ENCODE data around the gene AKT3. TPM values are rescaled to one million over a fixed set of nuclear protein-coding genes. Genes with fewer than 3 reads are reported as not detected.

The AKT3 gene
- total RNA-seq, 1 donor from 2014 or later = 169 TPM

DNA sequence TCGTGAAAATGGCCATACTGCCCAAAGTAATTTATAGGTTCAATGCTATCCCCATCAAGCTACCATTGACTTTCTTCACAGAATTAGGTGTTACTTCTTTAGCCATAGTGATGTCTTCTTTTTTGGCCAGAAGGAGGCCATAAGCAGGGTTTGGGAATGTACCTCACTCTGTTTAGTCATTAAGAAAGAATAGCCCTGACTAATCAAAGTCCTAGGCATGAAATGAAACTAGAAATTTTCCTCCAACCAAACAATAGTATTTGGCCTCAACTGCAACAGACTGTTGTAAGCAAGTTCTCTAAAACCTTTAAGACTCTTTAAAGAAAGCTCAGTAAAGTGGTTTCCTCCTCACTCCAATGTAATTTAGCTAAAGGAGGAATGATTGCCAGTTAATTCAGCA lies 163.9 kb downstream of the AKT3 start:
- no peaks in the 10 kb centered on the region for H3K4me1 Mint-ChIP-seq (ENCODE audit: low read depth, unreplicated experiment)
- H3K27me3 Mint-ChIP-seq (ENCODE audit: unreplicated experiment) = peaks cover under 1% of the 10 kb centered on the region

DNA sequence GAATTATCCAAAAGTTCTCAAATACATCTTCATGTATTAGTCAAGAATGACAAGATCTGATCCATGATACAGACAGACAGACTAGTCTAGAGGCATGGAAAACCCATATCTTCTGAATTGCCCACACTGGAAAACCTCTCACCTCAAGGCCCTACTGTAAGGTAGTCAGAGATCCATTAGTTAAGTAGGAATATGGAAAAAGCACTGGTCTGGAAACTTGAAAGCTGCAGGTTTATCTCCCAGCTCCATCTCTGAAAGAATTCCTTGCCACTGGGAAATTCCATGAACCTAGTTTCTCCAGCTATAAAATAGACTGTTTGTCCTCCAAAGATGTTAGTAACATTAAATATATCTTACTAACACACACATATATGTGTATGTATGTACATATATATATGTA lies 169.2 kb downstream of the AKT3 start:
- Mint-ChIP-seq H3K4me3 (ENCODE audit: unreplicated experiment) (no peak overlapping the region), H3K4me1 (ENCODE audit: low read depth, unreplicated experiment) (no peaks in the 10 kb centered on the region), H3K36me3 (ENCODE audit: unreplicated experiment) (no peaks in the 10 kb centered on the region), H3K9me3 (ENCODE audit: unreplicated experiment) (peaks cover 1% of the 10 kb centered on the region), H3K27ac (ENCODE audit: unreplicated experiment) (no peak overlapping the region), H3K27me3 (ENCODE audit: unreplicated experiment) (no peaks in the 10 kb centered on the region)
- DNase-seq = no peak
- TF ChIP-seq, protein P1, sequence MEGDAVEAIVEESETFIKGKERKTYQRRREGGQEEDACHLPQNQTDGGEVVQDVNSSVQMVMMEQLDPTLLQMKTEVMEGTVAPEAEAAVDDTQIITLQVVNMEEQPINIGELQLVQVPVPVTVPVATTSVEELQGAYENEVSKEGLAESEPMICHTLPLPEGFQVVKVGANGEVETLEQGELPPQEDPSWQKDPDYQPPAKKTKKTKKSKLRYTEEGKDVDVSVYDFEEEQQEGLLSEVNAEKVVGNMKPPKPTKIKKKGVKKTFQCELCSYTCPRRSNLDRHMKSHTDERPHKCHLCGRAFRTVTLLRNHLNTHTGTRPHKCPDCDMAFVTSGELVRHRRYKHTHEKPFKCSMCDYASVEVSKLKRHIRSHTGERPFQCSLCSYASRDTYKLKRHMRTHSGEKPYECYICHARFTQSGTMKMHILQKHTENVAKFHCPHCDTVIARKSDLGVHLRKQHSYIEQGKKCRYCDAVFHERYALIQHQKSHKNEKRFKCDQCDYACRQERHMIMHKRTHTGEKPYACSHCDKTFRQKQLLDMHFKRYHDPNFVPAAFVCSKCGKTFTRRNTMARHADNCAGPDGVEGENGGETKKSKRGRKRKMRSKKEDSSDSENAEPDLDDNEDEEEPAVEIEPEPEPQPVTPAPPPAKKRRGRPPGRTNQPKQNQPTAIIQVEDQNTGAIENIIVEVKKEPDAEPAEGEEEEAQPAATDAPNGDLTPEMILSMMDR (IDR thresholded peaks at IDR 0.05; ENCODE audit: partially characterized antibody, unreplicated experiment) = no peak

More for the DNA sequence above, 163.9 kb downstream of the AKT3 start:
- Mint-ChIP-seq H3K36me3 (ENCODE audit: unreplicated experiment) (peaks cover under 1% of the 10 kb centered on the region), H3K4me3 (ENCODE audit: unreplicated experiment) (no peak overlapping the region), H3K9me3 (ENCODE audit: unreplicated experiment) (peaks cover 1% of the 10 kb centered on the region), H3K27ac (ENCODE audit: unreplicated experiment) (no peak overlapping the region)
- TF ChIP-seq, protein P1 (IDR thresholded peaks at IDR 0.05; ENCODE audit: partially characterized antibody, unreplicated experiment) = no peak
- DNase-seq = no peak

DNA sequence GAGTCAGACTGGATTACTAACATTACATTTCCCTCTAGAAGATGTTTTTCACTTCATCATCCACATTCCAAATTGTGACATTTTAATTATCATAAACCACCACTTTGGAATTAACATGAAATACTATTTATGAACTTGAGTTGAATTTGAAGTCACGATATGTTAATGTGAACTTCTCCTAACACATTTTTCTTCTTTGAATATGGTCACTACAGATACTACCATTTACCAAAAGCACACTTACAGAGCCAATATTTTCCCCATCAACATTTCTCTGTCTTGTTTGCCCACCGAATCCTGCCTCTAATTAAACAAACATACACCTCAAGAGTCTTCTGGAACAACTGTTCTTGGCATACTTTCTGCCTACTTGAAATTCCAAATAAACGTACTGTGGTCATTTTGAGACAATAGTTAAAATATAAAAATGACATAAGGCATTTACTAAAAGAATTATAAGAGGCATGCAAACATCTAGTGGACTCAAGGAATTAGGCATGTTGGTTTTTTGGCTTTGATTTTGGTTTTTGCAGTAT lies 177.4 kb downstream of the AKT3 start:
- no peak overlapping the region for H3K27ac Mint-ChIP-seq (ENCODE audit: unreplicated experiment)
- H3K9me3 Mint-ChIP-seq (ENCODE audit: unreplicated experiment) = peaks cover 5% of the 10 kb centered on the region
- H3K4me3 Mint-ChIP-seq (ENCODE audit: unreplicated experiment) = no peak overlapping the region
- H3K27me3 Mint-ChIP-seq (ENCODE audit: unreplicated experiment) = no peaks in the 10 kb centered on the region
- peaks cover 3% of the 10 kb centered on the region for H3K4me1 Mint-ChIP-seq (ENCODE audit: low read depth, unreplicated experiment)
- peaks cover 7% of the 10 kb centered on the region for H3K36me3 Mint-ChIP-seq (ENCODE audit: unreplicated experiment)
- DNase-seq = no peak
- TF ChIP-seq, protein P1 (IDR thresholded peaks at IDR 0.05; ENCODE audit: partially characterized antibody, unreplicated experiment) = no peak

DNA sequence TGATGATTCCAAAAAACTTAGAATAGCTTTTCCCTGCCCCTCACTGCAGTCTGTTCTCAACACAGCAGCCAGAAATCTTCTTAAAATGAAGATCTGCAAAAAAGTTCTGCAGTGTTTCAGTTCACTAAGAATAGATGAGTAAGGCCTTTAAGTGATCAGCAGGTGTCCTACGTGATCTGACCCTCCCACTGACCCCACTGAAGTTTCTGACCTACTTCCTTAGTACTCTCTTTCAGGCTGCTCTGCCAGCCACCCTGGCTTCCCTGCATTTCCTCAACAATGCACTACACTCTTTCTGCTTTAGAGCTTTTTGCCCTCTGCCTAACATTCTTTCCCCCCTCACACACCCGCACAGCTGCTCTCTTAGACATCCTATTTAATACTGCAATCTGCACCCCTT lies 182.5 kb downstream of the AKT3 start:
- peaks cover 2% of the 10 kb centered on the region for H3K27me3 Mint-ChIP-seq (ENCODE audit: unreplicated experiment)
- H3K4me1 Mint-ChIP-seq (ENCODE audit: low read depth, unreplicated experiment) = peaks cover 3% of the 10 kb centered on the region
- TF ChIP-seq, protein P1 (IDR thresholded peaks at IDR 0.05; ENCODE audit: partially characterized antibody, unreplicated experiment) = no peak
- peaks cover 5% of the 10 kb centered on the region for H3K9me3 Mint-ChIP-seq (ENCODE audit: unreplicated experiment)
- DNase-seq = no peak
- H3K27ac Mint-ChIP-seq (ENCODE audit: unreplicated experiment) = no peak overlapping the region
- H3K4me3 Mint-ChIP-seq (ENCODE audit: unreplicated experiment) = no peak overlapping the region
- H3K36me3 Mint-ChIP-seq (ENCODE audit: unreplicated experiment) = peaks cover 13% of the 10 kb centered on the region

DNA sequence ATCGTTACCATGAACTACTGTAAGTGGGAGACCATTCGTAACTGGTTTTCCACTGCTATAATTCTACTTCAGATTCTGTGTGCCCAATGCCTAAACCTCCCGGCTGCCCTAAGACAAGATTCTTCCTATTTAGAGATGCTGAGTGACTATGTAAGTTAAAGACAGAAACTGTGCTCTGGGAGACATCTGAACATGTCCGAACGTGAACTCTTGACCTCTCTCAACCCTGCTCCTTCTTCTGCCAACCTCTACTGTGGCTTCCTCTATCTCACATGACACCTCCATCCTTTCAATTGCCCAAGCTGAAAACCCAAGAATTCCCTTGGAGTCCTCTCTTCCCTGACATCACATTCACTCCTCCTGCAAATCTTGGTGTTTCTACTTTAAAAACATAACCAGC lies 182.9 kb downstream of the AKT3 start:
- TF ChIP-seq, protein P1 (IDR thresholded peaks at IDR 0.05; ENCODE audit: partially characterized antibody, unreplicated experiment) = no peak
- Mint-ChIP-seq H3K36me3 (ENCODE audit: unreplicated experiment) (peaks cover 13% of the 10 kb centered on the region), H3K27me3 (ENCODE audit: unreplicated experiment) (peaks cover 2% of the 10 kb centered on the region), H3K4me3 (ENCODE audit: unreplicated experiment) (no peak overlapping the region), H3K4me1 (ENCODE audit: low read depth, unreplicated experiment) (peaks cover 3% of the 10 kb centered on the region), H3K9me3 (ENCODE audit: unreplicated experiment) (peaks cover 5% of the 10 kb centered on the region), H3K27ac (ENCODE audit: unreplicated experiment) (no peak overlapping the region)
- no peak for DNase-seq

Measured in glutamatergic neuron (in vitro differentiated cells).